Measurements from ENCODE around the gene SH3TC1. TPM values are rescaled to one million over a fixed set of nuclear protein-coding genes. Genes with fewer than 3 reads are reported as not detected.

SH3TC1 gene
- total RNA-seq, 2 experiments from 2014 or later: 119 to 127 TPM

GRCh38 chr4:8227201-8227770 lies 28.2 kb downstream of the SH3TC1 start:
- DNase-seq (no peak), ATAC-seq (ENCODE audit: poor library complexity) (no peak)
- Mint-ChIP-seq H3K27me3 (no peaks in the 10 kb centered on the region), H3K27ac (no peak overlapping the region), H3K4me1 (ENCODE audit: low read depth) (peaks cover 34% of the 10 kb centered on the region), H3K36me3 (ENCODE audit: low read depth) (peaks cover 34% of the 10 kb centered on the region), H3K4me3 (no peak overlapping the region), H3K9me3 (no peaks in the 10 kb centered on the region)
- intact Hi-C loops (cut with DNase I, micrococcal nuclease): no loop called here
- Histone ChIP-seq H3K9me3 (ENCODE audit: control insufficient read depth in 1 of 2, insufficient read depth in 1 of 2, low read length in 2 of 2) (no peaks in the 10 kb centered on the region), H3K27me3 (ENCODE audit: control insufficient read depth in 1 of 2, insufficient read depth in 2 of 2, low read length in 2 of 2) (no peaks in the 10 kb centered on the region), H3K4me1 (ENCODE audit: insufficient read depth, low read length) (peaks cover 60% of the 10 kb centered on the region), H3K36me3 (ENCODE audit: insufficient read depth, low read length) (peaks cover 42% of the 10 kb centered on the region), H3K27ac (ENCODE audit: low read depth in 1 of 2, low read length in 2 of 2) (no peak overlapping the region), H3K4me3 (ENCODE audit: low read length) (no peak overlapping the region)
- no peak for TF ChIP-seq CTCF (IDR thresholded peaks at IDR 0.05)
- ChIA-PET CTCF (no interaction called here), POLR2A (no interaction called here)

GRCh38 chr4:8227771-8228318 lies 28.8 kb downstream of the SH3TC1 start:
- intact Hi-C loops (cut with DNase I, micrococcal nuclease): no loop called here
- peak overlapping the region in 1 of 2 donors; percentile 34 for H3K27ac ChIP-seq (ENCODE audit: low read depth in 1 of 2, low read length in 2 of 2)
- H3K9me3 ChIP-seq (ENCODE audit: control insufficient read depth in 1 of 2, insufficient read depth in 1 of 2, low read length in 2 of 2): no peaks in the 10 kb centered on the region
- DNase-seq (no peak), ATAC-seq (ENCODE audit: poor library complexity) (no peak)
- H3K36me3 Mint-ChIP-seq (ENCODE audit: low read depth): peaks cover 29% of the 10 kb centered on the region
- no peaks in the 10 kb centered on the region for H3K9me3 Mint-ChIP-seq
- ChIA-PET POLR2A (interaction anchor here (1.5 to 2.1 kb wide), 3 partner anchors 26 to 69 kb away, joined by 5 to 16 read pairs (median 6); partner anchors contain the start of genes ABLIM2 and SH3TC1), CTCF (interaction anchor here (1.7 kb wide), 1 partner anchor 15 kb away, joined by 7 read pairs; no protein-coding TSS in a partner anchor)
- no peak overlapping the region for H3K4me3 ChIP-seq (ENCODE audit: low read length)
- no peak overlapping the region for H3K27ac Mint-ChIP-seq
- no peaks in the 10 kb centered on the region for H3K27me3 ChIP-seq (ENCODE audit: control insufficient read depth in 1 of 2, insufficient read depth in 2 of 2, low read length in 2 of 2)
- H3K27me3 Mint-ChIP-seq: no peaks in the 10 kb centered on the region
- H3K4me1 Mint-ChIP-seq (ENCODE audit: low read depth): peaks cover 34% of the 10 kb centered on the region
- no peak for TF ChIP-seq CTCF (IDR thresholded peaks at IDR 0.05)
- peaks cover 58% of the 10 kb centered on the region for H3K4me1 ChIP-seq (ENCODE audit: insufficient read depth, low read length)
- no peak overlapping the region for H3K4me3 Mint-ChIP-seq
- peaks cover 46% of the 10 kb centered on the region for H3K36me3 ChIP-seq (ENCODE audit: insufficient read depth, low read length)

- peak; percentile 43 to 87 (median 62) for DNase-seq
- intact Hi-C loops (cut with DNase I, micrococcal nuclease): no loop called here
- H3K4me1 Mint-ChIP-seq (ENCODE audit: low read depth): peaks cover 34% of the 10 kb centered on the region
- Histone ChIP-seq H3K27me3 (ENCODE audit: control insufficient read depth in 1 of 2, insufficient read depth in 2 of 2, low read length in 2 of 2) (no peaks in the 10 kb centered on the region), H3K4me1 (ENCODE audit: insufficient read depth, low read length) (peaks cover 55% of the 10 kb centered on the region), H3K4me3 (ENCODE audit: low read length) (peak overlapping the region; percentile 28), H3K9me3 (ENCODE audit: control insufficient read depth in 1 of 2, insufficient read depth in 1 of 2, low read length in 2 of 2) (no peaks in the 10 kb centered on the region), H3K36me3 (ENCODE audit: insufficient read depth, low read length) (peaks cover 47% of the 10 kb centered on the region), H3K27ac (ENCODE audit: low read depth in 1 of 2, low read length in 2 of 2) (peak overlapping the region; percentile 34 to 54)
- no peaks in the 10 kb centered on the region for H3K27me3 Mint-ChIP-seq
- POLR2A ChIA-PET: interaction anchor here (0.9 to 2.1 kb wide), 6 partner anchors 9 to 70 kb away, joined by 3 to 16 read pairs (median 4); partner anchors contain the start of genes ABLIM2 and SH3TC1
- peak overlapping the region; percentile 76 for H3K27ac Mint-ChIP-seq
- H3K4me3 Mint-ChIP-seq: peak overlapping the region; percentile 66
- no peak for TF ChIP-seq CTCF (IDR thresholded peaks at IDR 0.05)
- ATAC-seq (ENCODE audit: poor library complexity): peak; percentile 84
- peaks cover 27% of the 10 kb centered on the region for H3K36me3 Mint-ChIP-seq (ENCODE audit: low read depth)
- CTCF ChIA-PET: interaction anchor here (1.3 to 1.7 kb wide), 3 partner anchors 14 to 52 kb away, joined by 3 to 7 read pairs (median 6); no protein-coding TSS in a partner anchor
- H3K9me3 Mint-ChIP-seq: no peaks in the 10 kb centered on the region
Observed at GRCh38 chr4:8228319-8229250, 29.5 kb downstream of the SH3TC1 start.

Measured in CD4-positive, alpha-beta T cell (primary cell).